HepG2 (cell line): ENCODE measurements around the gene ZNF277. TPM values are rescaled to one million over a fixed set of nuclear protein-coding genes. Genes with fewer than 3 reads are reported as not detected.

Source experiments
- ARNT ChIP-seq: fragments of 450-650 bp; IDR thresholded peaks from 2 replicates; pipeline ENCODE4 v1.6.1; 2017
- CBX5 ChIP-seq: sonication (generic); formaldehyde crosslinking; IDR thresholded peaks from 2 replicates; pipeline ENCODE4 v1.4.0; 2020; ENCODE audit warnings: missing genetic modification reagents, borderline replicate concordance
- CEBPB ChIP-seq: IDR thresholded peaks from 2 replicates; pipeline ENCODE4 v1.6.1; 2011; ENCODE audit warnings: low read depth, low read length, improper control_type of control experiment, borderline replicate concordance
- CHCHD3 ChIP-seq: sonication (generic); formaldehyde crosslinking; IDR thresholded peaks from 2 replicates; pipeline ENCODE4 v1.8.0; 2022; ENCODE audit warnings: mild to moderate bottlenecking, missing genetic modification reagents, moderate library complexity
- CTCF ChIP-seq: sonication (generic); formaldehyde crosslinking; IDR thresholded peaks from 2 replicates; pipeline ENCODE4 v1.5.0; 2020; ENCODE audit warnings: mild to moderate bottlenecking, missing genetic modification reagents, moderate library complexity
- FOXP1 ChIP-seq, 2 experiments: fragments of 450-650 bp in 1 of 2; IDR thresholded peaks; 2 replicates each; pipeline ENCODE4 v1.6.1; 2017 to 2018; ENCODE audit warnings: antibody characterized with exemption in 1 of 2
- HOXA5 ChIP-seq: sonication (generic); formaldehyde crosslinking; IDR thresholded peaks from 2 replicates; pipeline ENCODE4 v1.4.0; 2020; ENCODE audit warnings: missing genetic modification reagents
- ISX ChIP-seq: sonication (generic); formaldehyde crosslinking; conservative IDR thresholded peaks from 2 replicates; pipeline ENCODE4 v1.5.0; 2020; ENCODE audit warnings: missing genetic modification reagents
- KDM1A ChIP-seq: IDR thresholded peaks from 2 replicates; pipeline ENCODE4 v1.6.1; 2016; ENCODE audit warnings: missing compliant biosample characterization
- NR1H2 ChIP-seq: sonication (generic); formaldehyde crosslinking; IDR thresholded peaks from 2 replicates; pipeline ENCODE4 v1.8.1; 2022; ENCODE audit warnings: low read depth, missing genetic modification reagents, borderline replicate concordance
- NR3C1 ChIP-seq: sonication (generic); formaldehyde crosslinking; IDR thresholded peaks from 2 replicates; pipeline ENCODE4 v1.4.0; 2020; ENCODE audit warnings: missing genetic modification reagents
- PHF21A ChIP-seq: sonication (generic); formaldehyde crosslinking; IDR thresholded peaks from 2 replicates; pipeline ENCODE4 v1.5.0; 2020; ENCODE audit warnings: mild to moderate bottlenecking, missing genetic modification reagents
- PTBP1 ChIP-seq: fragments of 200-400 bp; formaldehyde crosslinking; IDR thresholded peaks from 2 replicates; pipeline ENCODE4 v1.6.1; 2018; ENCODE audit warnings: low read length, low read depth; ENCODE audit not compliant: poor library complexity, severe bottlenecking
- RAD21 ChIP-seq: fragments of 450-650 bp; formaldehyde crosslinking; IDR thresholded peaks from 2 replicates; pipeline ENCODE4 v1.5.0; 2020; ENCODE audit warnings: mild to moderate bottlenecking
- SMAD3 ChIP-seq: sonication (generic); formaldehyde crosslinking; IDR thresholded peaks from 2 replicates; pipeline ENCODE4 v1.4.0; 2020; ENCODE audit warnings: missing genetic modification reagents
- SMARCE1 ChIP-seq: fragments of 450-650 bp; IDR thresholded peaks from 2 replicates; pipeline ENCODE4 v1.6.1; 2017; ENCODE audit warnings: borderline replicate concordance
- SNAPC2 ChIP-seq: sonication (generic); formaldehyde crosslinking; IDR thresholded peaks from 2 replicates; pipeline ENCODE4 v1.8.1; 2022; ENCODE audit warnings: mild to moderate bottlenecking, missing genetic modification reagents
- SRSF9 ChIP-seq: fragments of 200-400 bp; formaldehyde crosslinking; IDR thresholded peaks from 2 replicates; pipeline ENCODE4 v1.6.1; 2018; ENCODE audit warnings: borderline replicate concordance, mild to moderate bottlenecking, low read depth, low read length; ENCODE audit not compliant: insufficient read depth, poor library complexity, severe bottlenecking
- SSRP1 ChIP-seq: IDR thresholded peaks from 2 replicates; pipeline ENCODE4 v1.6.1; 2016; ENCODE audit warnings: control low read depth
- THAP11 ChIP-seq: IDR thresholded peaks from 2 replicates; pipeline ENCODE4 v1.6.1; 2016; ENCODE audit warnings: missing biosample characterization, missing genetic modification reagents
- THRA ChIP-seq: sonication (generic); formaldehyde crosslinking; IDR thresholded peaks from 2 replicates; pipeline ENCODE4 v1.4.0; 2020; ENCODE audit warnings: missing genetic modification reagents, borderline replicate concordance
- WIZ ChIP-seq: sonication (generic); formaldehyde crosslinking; IDR thresholded peaks from 2 replicates; pipeline ENCODE4 v1.5.1; 2020; ENCODE audit warnings: mild to moderate bottlenecking, missing genetic modification reagents
- ZFYVE20 ChIP-seq: sonication (generic); formaldehyde crosslinking; IDR thresholded peaks from 2 replicates; pipeline ENCODE4 v1.8.0; 2023; ENCODE audit warnings: low read depth, mild to moderate bottlenecking, moderate library complexity, missing genetic modification reagents, borderline replicate concordance
- ZGPAT ChIP-seq: IDR thresholded peaks from 2 replicates; pipeline ENCODE4 v1.6.1; 2016; ENCODE audit warnings: mild to moderate bottlenecking
- ZNF124 ChIP-seq: sonication (generic); formaldehyde crosslinking; IDR thresholded peaks from 2 replicates; pipeline ENCODE4 v1.4.0; 2020; ENCODE audit warnings: missing genetic modification reagents
- ZNF460 ChIP-seq: sonication (generic); formaldehyde crosslinking; IDR thresholded peaks from 2 replicates; pipeline ENCODE4 v1.5.1; 2020; ENCODE audit warnings: missing genetic modification reagents, mild to moderate bottlenecking, borderline replicate concordance
- ZNF552 ChIP-seq: sonication (generic); formaldehyde crosslinking; IDR thresholded peaks from 2 replicates; pipeline ENCODE4 v1.9.0; 2022; ENCODE audit warnings: missing genetic modification reagents, mild to moderate bottlenecking, borderline replicate concordance
- ZNF576 ChIP-seq: sonication (generic); formaldehyde crosslinking; IDR thresholded peaks from 2 replicates; pipeline ENCODE4 v1.4.0; 2020; ENCODE audit warnings: mild to moderate bottlenecking, missing genetic modification reagents
- ZNF792 ChIP-seq: IDR thresholded peaks from 2 replicates; pipeline ENCODE4 v1.6.1; 2016
- ZSCAN29 ChIP-seq: sonication (generic); formaldehyde crosslinking; conservative IDR thresholded peaks from 2 replicates; pipeline ENCODE4 v1.4.0; 2020; ENCODE audit warnings: mild to moderate bottlenecking, missing genetic modification reagents
- polyA plus RNA-seq, 8 experiments: library from polyadenylated mRNA; depleted of rRNA in 3 of 8; stranded (reverse) in 7 of 8; unstranded in 1 of 8; fragments of >200 nt; fragmentation: Illumina TruSeq in 4 of 8; extraction: Trizol in 4 of 8; gene quantifications; 2 replicates each; pipeline versions ENCODE4 v1.2.1 to v1.2.3, GENCODE V29; 2011 to 2016; ENCODE audit warnings: low read depth in 4 of 8, missing spikeins in 1 of 8, mixed read lengths in 1 of 8; ENCODE audit not compliant: insufficient read depth in 1 of 8
- total RNA-seq, 5 experiments: library from RNA; depleted of rRNA; stranded (reverse); fragments of >200 nt; fragmentation: Illumina TruSeq; extraction: Trizol; gene quantifications; 2 replicates each; pipeline ENCODE4 v1.2.3, GENCODE V29; 2016; ENCODE audit warnings: low read depth in 1 of 5

The ZNF277 gene
- total and polyA plus RNA-seq, 2 of the 13 experiments (the other 11 are each of a cell fraction or from before 2014, with no cell fraction given), result 29.1 to 30.1 TPM

- TF ChIP-seq CEBPB (peak; percentile 64; the same call in 1 of the 2 replicates), PHF21A (CRISPR knock-in tag) (no peak), NR3C1 (no peak), PTBP1 (no peak), THAP11 (CRISPR knock-in tag) (0 out of 2 replicates have a peak, but pooled peaks have one; percentile 25), RAD21 (CRISPR knock-in tag) (no peak), SSRP1 (CRISPR knock-in tag) (no peak), CTCF (CRISPR knock-in tag) (no peak), KDM1A (CRISPR knock-in tag) (no peak), ZNF792 (CRISPR knock-in tag) (0 out of 2 replicates have a peak, but pooled peaks have one; percentile 12), ZNF576 (CRISPR knock-in tag) (no peak), CHCHD3 (no peak), ZSCAN29 (CRISPR knock-in tag) (no peak), ZNF124 (CRISPR knock-in tag) (0 out of 2 replicates have a peak, but pooled peaks have one; percentile 31), SRSF9 (no peak), ARNT (no peak), THRA (CRISPR knock-in tag) (no peak), SMAD3 (no peak), SMARCE1 (no peak), ZGPAT (0 out of 2 replicates have a peak, but pooled peaks have one; percentile 29), NR1H2 (CRISPR knock-in tag) (no peak), ZNF460 (no peak), SNAPC2 (no peak), WIZ (CRISPR knock-in tag) (no peak), HOXA5 (no peak), ZFYVE20 (CRISPR knock-in tag) (no peak), FOXP1 (IDR thresholded peaks at IDR 0.05) (no peak), FOXP1 (CRISPR knock-in tag; IDR thresholded peaks at IDR 0.05) (peak; percentile 40; the same call in 1 of the 2 replicates), ISX (no peak), ZNF552 (CRISPR knock-in tag) (no peak), CBX5 (CRISPR knock-in tag) (no peak)
Measured at GRCh38 chr7:112202816-112203215, 3.7 kb upstream of the ZNF277 start (continued).
